GM10266 (cell line): Measurements from ENCODE around the gene PLPP3.

Experiments used
- DNase-seq: peaks from one replicate; pipeline ENCODE4 v3.0.0; 2012; ENCODE audit errors: extremely low spot score
- TF ChIP-seq, protein P1 (sequence below): IDR thresholded peaks from 2 replicates; pipeline ENCODE4 v1.5.1; 2012; ENCODE audit warnings: mild to moderate bottlenecking, low read depth; ENCODE audit not compliant: control insufficient read depth, insufficient read depth; ENCODE audit errors: missing control alignments

Gene PLPP3

DNA sequence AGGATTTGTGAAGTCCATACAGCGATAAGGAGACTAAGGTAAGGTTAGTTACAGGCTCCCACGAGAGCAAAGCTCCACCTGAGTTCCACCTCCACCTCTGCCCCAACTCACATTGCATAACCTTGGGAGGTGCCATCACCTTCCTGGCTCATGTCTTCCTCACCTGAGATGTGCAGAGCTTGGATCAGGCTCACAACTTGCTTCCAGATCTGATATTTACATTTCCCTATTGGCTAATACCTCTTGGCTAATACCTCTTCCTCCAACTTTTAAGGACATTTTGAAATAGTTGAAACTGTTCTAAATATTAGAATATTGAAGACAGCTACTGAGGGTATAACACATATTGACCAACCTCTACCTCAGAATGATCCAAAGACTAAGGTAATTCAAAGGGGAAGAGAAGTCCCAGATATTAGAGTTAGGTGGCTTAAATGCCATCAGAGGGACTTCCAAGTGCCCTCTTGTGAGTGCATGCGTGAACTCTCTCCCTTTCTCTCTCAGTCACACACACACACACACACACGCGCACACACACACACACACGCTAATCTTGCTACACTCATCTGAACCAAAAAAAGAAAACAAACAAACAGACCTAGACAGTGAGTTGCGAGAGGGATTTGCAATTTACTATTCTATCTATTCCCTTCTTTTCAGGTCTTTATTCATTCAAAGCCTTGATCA is 134.3 kb downstream of the PLPP3 start:
- TF ChIP-seq, protein P1, sequence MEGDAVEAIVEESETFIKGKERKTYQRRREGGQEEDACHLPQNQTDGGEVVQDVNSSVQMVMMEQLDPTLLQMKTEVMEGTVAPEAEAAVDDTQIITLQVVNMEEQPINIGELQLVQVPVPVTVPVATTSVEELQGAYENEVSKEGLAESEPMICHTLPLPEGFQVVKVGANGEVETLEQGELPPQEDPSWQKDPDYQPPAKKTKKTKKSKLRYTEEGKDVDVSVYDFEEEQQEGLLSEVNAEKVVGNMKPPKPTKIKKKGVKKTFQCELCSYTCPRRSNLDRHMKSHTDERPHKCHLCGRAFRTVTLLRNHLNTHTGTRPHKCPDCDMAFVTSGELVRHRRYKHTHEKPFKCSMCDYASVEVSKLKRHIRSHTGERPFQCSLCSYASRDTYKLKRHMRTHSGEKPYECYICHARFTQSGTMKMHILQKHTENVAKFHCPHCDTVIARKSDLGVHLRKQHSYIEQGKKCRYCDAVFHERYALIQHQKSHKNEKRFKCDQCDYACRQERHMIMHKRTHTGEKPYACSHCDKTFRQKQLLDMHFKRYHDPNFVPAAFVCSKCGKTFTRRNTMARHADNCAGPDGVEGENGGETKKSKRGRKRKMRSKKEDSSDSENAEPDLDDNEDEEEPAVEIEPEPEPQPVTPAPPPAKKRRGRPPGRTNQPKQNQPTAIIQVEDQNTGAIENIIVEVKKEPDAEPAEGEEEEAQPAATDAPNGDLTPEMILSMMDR, result no peak
- DNase-seq, result no peak
